HCT116 (cell line): ENCODE results near the gene TBC1D2.

ENCODE experiments used
- EGR1 ChIP-seq: IDR thresholded peaks from 2 replicates; pipeline ENCODE4 v1.6.1; 2012; ENCODE audit warnings: low read depth
- EZH2 ChIP-seq: fragments of 200-600 bp; sonication (generic); IDR thresholded peaks from 2 replicates; pipeline ENCODE4 v1.6.1; 2017; ENCODE audit warnings: antibody characterized with exemption, mixed run types
- FOSL1 ChIP-seq: IDR thresholded peaks from 2 replicates; pipeline ENCODE4 v1.6.1; 2012; ENCODE audit warnings: low read depth
- JUND ChIP-seq: IDR thresholded peaks from 2 replicates; pipeline ENCODE4 v1.6.1; 2012
- POLR2A ChIP-seq: IDR thresholded peaks from 2 replicates; pipeline ENCODE4 v1.7.0; 2011; ENCODE audit warnings: borderline replicate concordance; ENCODE audit not compliant: insufficient read depth, insufficient read length; ENCODE audit errors: extremely low read depth
- POLR2AphosphoS5 ChIP-seq: IDR thresholded peaks from 2 replicates; pipeline ENCODE4 v1.6.1; 2011; ENCODE audit warnings: mild to moderate bottlenecking, low read depth, low read length, moderate library complexity
- SRF ChIP-seq: IDR thresholded peaks from 2 replicates; pipeline ENCODE4 v1.6.1; 2012; ENCODE audit warnings: low read depth
- ZFX ChIP-seq: fragments of 450-650 bp; IDR thresholded peaks from 2 replicates; pipeline ENCODE4 v1.6.1; 2017
- ZNF274 ChIP-seq: fragments of 200-500 bp; sonication (Bioruptor generic); IDR thresholded peaks from 2 replicates; pipeline ENCODE4 v1.6.1; 2014; ENCODE audit warnings: mild to moderate bottlenecking, low read depth, low read length, inconsistent platforms
- TF ChIP-seq, protein P1 (sequence below), 3 experiments: fragments of 200-600 bp in 1 of 3; sonication (generic) in 1 of 3; IDR thresholded peaks in 2 of 3; conservative IDR thresholded peaks in 1 of 3; 2 replicates each; pipeline ENCODE4 v1.5.1; 2012 to 2017; ENCODE audit warnings: low read depth in 2 of 3, low read length in 2 of 3, antibody characterized with exemption in 1 of 3, borderline replicate concordance in 1 of 3, control low read depth in 1 of 3, mild to moderate bottlenecking in 1 of 3, mixed read lengths in 1 of 3, mixed run types in 1 of 3, moderate library complexity in 1 of 3; ENCODE audit not compliant: insufficient read depth in 1 of 3

DNA sequence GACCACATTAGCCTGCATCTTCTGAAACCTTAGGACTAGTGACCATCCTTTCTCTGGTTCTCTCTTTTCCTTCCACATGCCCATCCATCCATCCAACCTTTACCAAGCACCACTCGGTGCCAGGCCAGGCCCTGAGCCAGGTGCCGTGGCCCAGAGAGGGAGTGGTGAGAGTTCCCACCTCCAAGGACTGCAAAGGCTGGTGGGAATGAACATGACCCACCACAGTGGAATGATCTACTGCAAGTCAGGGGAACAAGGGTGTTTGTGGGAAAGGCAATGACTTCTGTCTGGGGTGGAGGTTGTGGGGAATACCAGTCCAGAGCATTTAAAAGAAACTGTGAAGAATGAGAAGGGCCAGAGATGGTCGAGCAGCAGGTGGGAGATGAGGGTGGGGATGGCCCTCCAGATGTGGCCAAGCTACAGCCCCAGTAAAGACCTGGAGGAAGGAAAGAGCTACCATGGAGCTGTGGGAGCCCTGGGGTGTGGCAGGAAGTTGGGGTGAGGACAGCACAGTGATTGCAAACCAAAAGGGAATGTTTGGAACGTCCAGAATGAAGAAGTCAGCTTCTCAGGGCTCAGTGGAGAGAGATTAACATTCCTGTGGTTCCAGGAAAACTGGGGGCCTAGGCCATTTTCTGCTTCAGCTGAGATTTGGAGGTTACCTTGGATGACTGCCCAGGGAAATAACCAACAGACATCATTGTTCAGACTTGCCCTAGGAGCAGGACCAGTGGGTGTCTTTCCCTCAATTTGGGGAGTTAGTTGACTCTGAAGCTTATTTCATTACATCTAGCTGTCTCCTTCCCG lies 32.4 kb downstream of the TBC1D2 start:
- TF ChIP-seq EZH2 (no peak), ZFX (no peak), JUND (peak; percentile 65), POLR2AphosphoS5 (peak; percentile 57; the same call in 1 of the 2 replicates), ZNF274 (no peak), POLR2A (no peak), SRF (no peak), EGR1 (no peak), FOSL1 (peak; percentile 39; the same call in 1 of the 2 replicates)
- TF ChIP-seq, protein P1, sequence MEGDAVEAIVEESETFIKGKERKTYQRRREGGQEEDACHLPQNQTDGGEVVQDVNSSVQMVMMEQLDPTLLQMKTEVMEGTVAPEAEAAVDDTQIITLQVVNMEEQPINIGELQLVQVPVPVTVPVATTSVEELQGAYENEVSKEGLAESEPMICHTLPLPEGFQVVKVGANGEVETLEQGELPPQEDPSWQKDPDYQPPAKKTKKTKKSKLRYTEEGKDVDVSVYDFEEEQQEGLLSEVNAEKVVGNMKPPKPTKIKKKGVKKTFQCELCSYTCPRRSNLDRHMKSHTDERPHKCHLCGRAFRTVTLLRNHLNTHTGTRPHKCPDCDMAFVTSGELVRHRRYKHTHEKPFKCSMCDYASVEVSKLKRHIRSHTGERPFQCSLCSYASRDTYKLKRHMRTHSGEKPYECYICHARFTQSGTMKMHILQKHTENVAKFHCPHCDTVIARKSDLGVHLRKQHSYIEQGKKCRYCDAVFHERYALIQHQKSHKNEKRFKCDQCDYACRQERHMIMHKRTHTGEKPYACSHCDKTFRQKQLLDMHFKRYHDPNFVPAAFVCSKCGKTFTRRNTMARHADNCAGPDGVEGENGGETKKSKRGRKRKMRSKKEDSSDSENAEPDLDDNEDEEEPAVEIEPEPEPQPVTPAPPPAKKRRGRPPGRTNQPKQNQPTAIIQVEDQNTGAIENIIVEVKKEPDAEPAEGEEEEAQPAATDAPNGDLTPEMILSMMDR (IDR thresholded peaks at IDR 0.05 in 2 of 3, conservative IDR thresholded peaks at IDR 0.05 in 1 of 3; ENCODE audit: borderline replicate concordance in 1 of 3, insufficient read depth in 1 of 3, low read depth in 2 of 3, low read length in 2 of 3), result no peak
